GM23248 (cell line): ENCODE measurements around the gene SLC6A7. TPM values are rescaled to one million over a fixed set of nuclear protein-coding genes. Genes with fewer than 3 reads are reported as not detected.
"Not testable (repeated sequence)": the region's sequence is repeated elsewhere in the genome, so short reads cannot be mapped to it uniquely, and the experiment has no call there.

Experiments
- DNase-seq: peaks from one replicate; pipeline ENCODE4 v3.0.0-alpha.2; 2015
- H2AFZ ChIP-seq: fragments of 200-600 bp; sonication (generic); 2 replicates; pipeline ENCODE4 v1.6.1; 2016; ENCODE audit warnings: antibody characterized with exemption
- H3F3A ChIP-seq: fragments of 200-600 bp; sonication (generic); 2 replicates; pipeline ENCODE4 v1.6.1; 2016; ENCODE audit warnings: mild to moderate bottlenecking, antibody characterized with exemption, mixed run types; ENCODE audit not compliant: insufficient read depth
- H3K27ac ChIP-seq: fragments of 200-600 bp; sonication (generic); 2 replicates; pipeline ENCODE4 v1.5.1; 2016; ENCODE audit warnings: mild to moderate bottlenecking
- H3K27me3 ChIP-seq: fragments of 200-600 bp; sonication (generic); replicated peaks from 2 replicates; pipeline ENCODE4 v1.6.1; 2016; ENCODE audit warnings: mild to moderate bottlenecking; ENCODE audit not compliant: insufficient read depth
- H3K36me3 ChIP-seq: fragments of 200-600 bp; sonication (generic); 2 replicates; pipeline ENCODE4 v1.6.1; 2016; ENCODE audit warnings: low read depth, mild to moderate bottlenecking
- H3K4me1 ChIP-seq: fragments of 200-600 bp; sonication (generic); 2 replicates; pipeline ENCODE4 v1.6.1; 2016; ENCODE audit warnings: mild to moderate bottlenecking; ENCODE audit not compliant: insufficient read depth
- H3K4me2 ChIP-seq: fragments of 200-600 bp; sonication (generic); one replicate; pipeline ENCODE4 v1.6.1; 2016; ENCODE audit warnings: mild to moderate bottlenecking; ENCODE audit not compliant: unreplicated experiment
- H3K4me3 ChIP-seq: fragments of 200-600 bp; sonication (generic); 2 replicates; pipeline ENCODE4 v1.5.1; 2016; ENCODE audit warnings: mild to moderate bottlenecking
- H3K79me2 ChIP-seq: fragments of 200-600 bp; sonication (generic); 2 replicates; pipeline ENCODE4 v1.6.1; 2016; ENCODE audit warnings: mild to moderate bottlenecking; ENCODE audit not compliant: insufficient read depth
- H3K9ac ChIP-seq: fragments of 200-600 bp; sonication (generic); 2 replicates; pipeline ENCODE4 v1.6.1; 2016; ENCODE audit warnings: mild to moderate bottlenecking
- H3K9me2 ChIP-seq: fragments of 200-600 bp; sonication (generic); 2 replicates; pipeline ENCODE4 v1.6.1; 2016; ENCODE audit warnings: mixed run types, mild to moderate bottlenecking, moderate library complexity; ENCODE audit not compliant: insufficient read depth
- H3K9me3 ChIP-seq: fragments of 200-600 bp; sonication (generic); one replicate; pipeline ENCODE4 v1.6.1; 2017; ENCODE audit warnings: low read depth
- H4K20me1 ChIP-seq: fragments of 200-600 bp; sonication (generic); 2 replicates; pipeline ENCODE4 v1.6.0; 2016; ENCODE audit not compliant: insufficient read depth
- EZH2 ChIP-seq: fragments of 200-600 bp; sonication (generic); IDR thresholded peaks from 2 replicates; pipeline ENCODE4 v1.6.1; 2018; ENCODE audit warnings: antibody characterized with exemption, mild to moderate bottlenecking; ENCODE audit not compliant: insufficient read depth, poor library complexity, severe bottlenecking
- EZH2phosphoT487 ChIP-seq: fragments of 200-600 bp; sonication (generic); IDR thresholded peaks from 2 replicates; pipeline ENCODE4 v1.6.1; 2018; ENCODE audit warnings: antibody characterized with exemption, moderate library complexity, mild to moderate bottlenecking, low read depth; ENCODE audit not compliant: insufficient read depth
- WGBS, 2 experiments: methylation state at CpG; one replicate each; pipeline ENCODE4 v1.1.6; 2015 to 2017; ENCODE audit warnings: low lambda C conversion rate in 2 of 2, low coverage in 1 of 2; ENCODE audit errors: missing lambda C conversion rate in 2 of 2; 5-methylcytosine and 5-hydroxymethylcytosine counted together
- in situ Hi-C: fragments of 300-500 bp; cut with MboI; formaldehyde crosslinking; loops from 2 replicates; pipeline ENCODE4 v1.15.0; 2020
- polyA plus RNA-seq: library from polyadenylated mRNA; unstranded; fragments of >200 nt; fragmentation: Nextera tagmentation; extraction: Ambion mirVana; gene quantifications from 2 replicates; pipeline ENCODE4 v1.2.1, GENCODE V29; 2016
- total RNA-seq: library from RNA; depleted of rRNA; stranded (reverse); fragments of >200 nt; shearing (Covaris generic); gene quantifications from 2 replicates; pipeline ENCODE4 v1.2.3, GENCODE V29; 2014

Gene SLC6A7
- total and polyA plus RNA-seq, 2 experiments from 2014 or later = not detected

GRCh38 chr5:150230842-150231241 lies 41.0 kb downstream of the SLC6A7 start:
- no peak overlapping the region for H3K9ac ChIP-seq
- H3K9me2 ChIP-seq = no peaks in the 10 kb centered on the region
- H2AFZ ChIP-seq = no peak overlapping the region
- H3K79me2 ChIP-seq = no peaks in the 10 kb centered on the region
- H3K4me1 ChIP-seq = no peaks in the 10 kb centered on the region
- no peak for DNase-seq
- TF ChIP-seq EZH2phosphoT487 (no peak), EZH2 (no peak)
- H4K20me1 ChIP-seq = no peaks in the 10 kb centered on the region
- no peaks in the 10 kb centered on the region for H3F3A ChIP-seq
- no peaks in the 10 kb centered on the region for H3K9me3 ChIP-seq
- H3K27ac ChIP-seq = no peak overlapping the region
- H3K4me2 ChIP-seq = no peak overlapping the region
- no peaks in the 10 kb centered on the region for H3K36me3 ChIP-seq
- H3K4me3 ChIP-seq = no peak overlapping the region
- WGBS, 2 experiments = 92 to 94% methylated on average over 7 of the region's 7 CpGs
- H3K27me3 ChIP-seq = no peaks in the 10 kb centered on the region
- in situ Hi-C loops = no loop called here

GRCh38 chr5:150233706-150234105 lies 43.8 kb downstream of the SLC6A7 start:
- H3F3A ChIP-seq, H3K36me3 ChIP-seq, H3K4me1 ChIP-seq, H4K20me1 ChIP-seq, H2AFZ ChIP-seq, H3K4me2 ChIP-seq, DNase-seq, H3K9me2 ChIP-seq, H3K79me2 ChIP-seq, H3K27ac ChIP-seq, in situ Hi-C loops, H3K4me3 ChIP-seq, H3K9me3 ChIP-seq, H3K27me3 ChIP-seq, H3K9ac ChIP-seq: not testable (repeated sequence)
- WGBS, 2 experiments = 83 to 91% methylated on average over 5 of the region's 5 CpGs

- Histone ChIP-seq H4K20me1 (no peaks in the 10 kb centered on the region), H3K9me3 (no peaks in the 10 kb centered on the region), H2AFZ (no peak overlapping the region), H3K4me1 (no peaks in the 10 kb centered on the region), H3K27ac (no peak overlapping the region), H3K4me2 (no peak overlapping the region), H3K79me2 (no peaks in the 10 kb centered on the region), H3K36me3 (no peaks in the 10 kb centered on the region), H3K9me2 (no peaks in the 10 kb centered on the region), H3K4me3 (no peak overlapping the region), H3K9ac (no peak overlapping the region), H3K27me3 (no peaks in the 10 kb centered on the region), H3F3A (no peaks in the 10 kb centered on the region)
- WGBS, 2 experiments = 73 to 79% methylated on average over 5 of the region's 5 CpGs
- DNase-seq = no peak
- TF ChIP-seq EZH2phosphoT487 (no peak), EZH2 (no peak)
- in situ Hi-C loops = no loop called here
These were observed 45.0 kb downstream of the SLC6A7 start for GRCh38 chr5:150234576-150235499.

- TF ChIP-seq EZH2 (no peak), EZH2phosphoT487 (no peak)
- Histone ChIP-seq H4K20me1 (no peaks in the 10 kb centered on the region), H2AFZ (no peak overlapping the region), H3K4me2 (no peak overlapping the region), H3K79me2 (no peaks in the 10 kb centered on the region), H3K9ac (no peak overlapping the region), H3K36me3 (no peaks in the 10 kb centered on the region), H3K9me2 (no peaks in the 10 kb centered on the region), H3F3A (no peaks in the 10 kb centered on the region), H3K27me3 (no peaks in the 10 kb centered on the region), H3K27ac (no peak overlapping the region), H3K4me3 (no peak overlapping the region), H3K4me1 (no peaks in the 10 kb centered on the region), H3K9me3 (no peaks in the 10 kb centered on the region)
- no peak for DNase-seq
- 90 to 91% methylated on average over 5 of the region's 5 CpGs for WGBS, 2 experiments
- in situ Hi-C loops = no loop called here
These were observed 45.6 kb downstream of the SLC6A7 start for GRCh38 chr5:150235500-150235854.
